ENCODE results near the gene PI4KB. TPM values are rescaled to one million over a fixed set of nuclear protein-coding genes. Genes with fewer than 3 reads are reported as not detected.

The PI4KB gene
- total RNA-seq, 1 donor from 2014 or later: 55.1 TPM

- no peaks in the 10 kb centered on the region for H3K27me3 Mint-ChIP-seq
- no peak for DNase-seq (ENCODE audit: low spot score, unreplicated experiment)
- H3K27ac Mint-ChIP-seq: no peak overlapping the region
- H3K9me3 Mint-ChIP-seq (ENCODE audit: low read depth): no peaks in the 10 kb centered on the region
- no peak overlapping the region for H3K4me3 Mint-ChIP-seq (ENCODE audit: low read depth)
- peaks cover 30% of the 10 kb centered on the region for H3K36me3 Mint-ChIP-seq (ENCODE audit: insufficient read depth)
- no peak for TF ChIP-seq CTCF (IDR thresholded peaks at IDR 0.05; ENCODE audit: unreplicated experiment)
- H3K4me1 Mint-ChIP-seq (ENCODE audit: low read depth): no peaks in the 10 kb centered on the region
Observed at GRCh38 chr1:151265446-151266236, 61.6 kb downstream of the PI4KB start.

- Mint-ChIP-seq H3K36me3 (ENCODE audit: insufficient read depth) (peaks cover 6% of the 10 kb centered on the region), H3K4me3 (ENCODE audit: low read depth) (no peak overlapping the region), H3K4me1 (ENCODE audit: low read depth) (peaks cover 13% of the 10 kb centered on the region), H3K27ac (no peak overlapping the region), H3K9me3 (ENCODE audit: low read depth) (no peaks in the 10 kb centered on the region), H3K27me3 (no peaks in the 10 kb centered on the region)
- no peak for DNase-seq (ENCODE audit: low spot score, unreplicated experiment)
- TF ChIP-seq CTCF (IDR thresholded peaks at IDR 0.05; ENCODE audit: unreplicated experiment): no peak
Observed at GRCh38 chr1:151259351-151259750, 67.9 kb downstream of the PI4KB start.

- Mint-ChIP-seq H3K4me1 (ENCODE audit: low read depth) (peaks cover 15% of the 10 kb centered on the region), H3K36me3 (ENCODE audit: insufficient read depth) (peaks cover 4% of the 10 kb centered on the region), H3K9me3 (ENCODE audit: low read depth) (no peaks in the 10 kb centered on the region), H3K27me3 (no peaks in the 10 kb centered on the region), H3K4me3 (ENCODE audit: low read depth) (peak overlapping the region; percentile 80), H3K27ac (peak overlapping the region; percentile 93)
- DNase-seq (ENCODE audit: low spot score, unreplicated experiment): no peak
- TF ChIP-seq CTCF (IDR thresholded peaks at IDR 0.05; ENCODE audit: unreplicated experiment): no peak
Observed at GRCh38 chr1:151255381-151255780, 71.8 kb downstream of the PI4KB start.

- Mint-ChIP-seq H3K27ac (peak within 1 kb of the TSS; percentile 93), H3K27me3 (no peaks in the 10 kb centered on the region), H3K4me1 (ENCODE audit: low read depth) (peaks cover 17% of the 10 kb centered on the region), H3K4me3 (ENCODE audit: low read depth) (peak within 1 kb of the TSS; percentile 80), H3K36me3 (ENCODE audit: insufficient read depth) (peaks cover 7% of the 10 kb centered on the region), H3K9me3 (ENCODE audit: low read depth) (no peaks in the 10 kb centered on the region)
- TF ChIP-seq CTCF (IDR thresholded peaks at IDR 0.05; ENCODE audit: unreplicated experiment): no peak
- peak; percentile 77 for DNase-seq (ENCODE audit: low spot score, unreplicated experiment)
Observed at GRCh38 chr1:151254217-151255213, 72.7 kb downstream of the PI4KB start, which contains the start of gene PSMD4. PSMD4 (plus strand) TSS chr1:151254734; CDS start chr1:151254783, 49 bp downstream.

Data from progenitor cell of endocrine pancreas (in vitro differentiated cells).